PC-3 (cell line): Measurements from ENCODE around the gene AUTS2. TPM values are rescaled to one million over a fixed set of nuclear protein-coding genes. Genes with fewer than 3 reads are reported as not detected.

Experiments
- ATAC-seq: fragments of 200-7000 bp; cut with Tn5 transposase; 2 replicates; pipeline ENCODE4 v1.9.1; 2020; ENCODE audit warnings: mild to moderate bottlenecking, moderate library complexity
- BruUV-seq: library from RNA; stranded (reverse); fragments of 400-500 nt; replicated peaks from 2 replicates; lab custom pipeline; 2021; lab: Mats Ljungman, UMichigan
- CTCF ChIA-PET: fragments of 300-600 bp; sonication (Branson Sonifier 250); formaldehyde crosslinking; loops from one replicate; lab custom pipeline; 2022; ENCODE audit warnings: antibody characterized with exemption; lab: Charles Lee
- POLR2A ChIA-PET: fragments of 300-600 bp; sonication (Branson Sonifier 250); formaldehyde crosslinking; loops from one replicate; lab custom pipeline; 2022; ENCODE audit warnings: antibody characterized with exemption; ENCODE audit not compliant: unreplicated experiment; lab: Charles Lee
- DNase-seq: peaks from one replicate; pipeline ENCODE4 v3.0.0-alpha.2; 2015
- H2AFZ ChIP-seq: fragments of 300-600 bp; sonication (generic); 2 replicates; pipeline ENCODE4 v1.6.0; 2016; ENCODE audit warnings: antibody characterized with exemption, low read length
- H3F3A ChIP-seq: fragments of 300-600 bp; sonication (generic); one replicate; pipeline ENCODE4 v1.6.0; 2017; ENCODE audit warnings: antibody characterized with exemption, low read length, control low read depth, mild to moderate bottlenecking; ENCODE audit not compliant: unreplicated experiment
- H3K27ac ChIP-seq: fragments of 300-600 bp; sonication (generic); 2 replicates; pipeline ENCODE4 v1.5.1; 2016; ENCODE audit warnings: mild to moderate bottlenecking, low read length
- H3K27me3 ChIP-seq: fragments of 300-600 bp; sonication (generic); 2 replicates; pipeline ENCODE4 v1.6.1; 2016; ENCODE audit warnings: low read length, mixed read lengths
- H3K36me3 ChIP-seq: fragments of 300-600 bp; sonication (generic); 2 replicates; pipeline ENCODE4 v1.6.1; 2016; ENCODE audit warnings: low read depth, mixed run types, low read length, mixed read lengths
- H3K4me1 ChIP-seq: fragments of 300-600 bp; sonication (generic); 2 replicates; pipeline ENCODE4 v1.5.1; 2016; ENCODE audit warnings: low read length; ENCODE audit not compliant: insufficient read depth
- H3K4me2 ChIP-seq: fragments of 300-600 bp; sonication (generic); 2 replicates; pipeline ENCODE4 v1.6.0; 2016; ENCODE audit warnings: low read length
- H3K4me3 ChIP-seq: fragments of 300-600 bp; sonication (generic); 2 replicates; pipeline ENCODE4 v1.5.1; 2016; ENCODE audit warnings: mild to moderate bottlenecking, low read length, mixed read lengths
- H3K79me2 ChIP-seq: fragments of 300-600 bp; sonication (generic); 2 replicates; pipeline ENCODE4 v1.6.1; 2017; ENCODE audit warnings: low read length, mixed read lengths
- H3K9ac ChIP-seq: fragments of 300-600 bp; sonication (generic); 2 replicates; pipeline ENCODE4 v1.6.0; 2016; ENCODE audit warnings: mild to moderate bottlenecking, low read length
- H3K9me2 ChIP-seq: fragments of 300-600 bp; sonication (generic); replicated peaks from 2 replicates; pipeline ENCODE4 v1.6.1; 2016; ENCODE audit warnings: mixed run types, low read length, mixed read lengths
- H3K9me3 ChIP-seq: fragments of 300-600 bp; sonication (generic); 2 replicates; pipeline ENCODE4 v1.6.1; 2016; ENCODE audit warnings: low read length, mixed read lengths
- H4K20me1 ChIP-seq: fragments of 300-600 bp; sonication (generic); 2 replicates; pipeline ENCODE4 v1.6.1; 2016; ENCODE audit warnings: low read length, mixed read lengths
- EZH2 ChIP-seq: fragments of 300-600 bp; sonication (generic); IDR thresholded peaks from one replicate; pipeline ENCODE4 v1.6.1; 2017; ENCODE audit warnings: antibody characterized with exemption, mild to moderate bottlenecking, low read length; ENCODE audit not compliant: unreplicated experiment
- EZH2phosphoT487 ChIP-seq: fragments of 300-600 bp; sonication (generic); IDR thresholded peaks from 2 replicates; pipeline ENCODE4 v1.6.1; 2018; ENCODE audit warnings: mild to moderate bottlenecking, antibody characterized with exemption, low read length, borderline replicate concordance
- intact Hi-C: fragments of 100-400 bp; cut with micrococcal nuclease; formaldehyde crosslinking; loops from 2 replicates; pipeline ENCODE4 v1.9.0; 2023
- total RNA-seq: library from RNA; depleted of rRNA; stranded (reverse); fragments of >200 nt; gene quantifications from 2 replicates; pipeline ENCODE4 v1.2.3, GENCODE V29; 2014
- TF ChIP-seq, protein P1 (sequence below): fragments of 300-600 bp; sonication (generic); conservative IDR thresholded peaks from 2 replicates; pipeline ENCODE4 v1.5.1; 2017; ENCODE audit warnings: antibody characterized with exemption, low read depth, mild to moderate bottlenecking, low read length

Gene AUTS2
- total RNA-seq, 1 experiment from 2014 or later: not detected

GRCh38 chr7:70585071-70585470 is 986.8 kb downstream of the AUTS2 start:
- Histone ChIP-seq H3F3A (no peaks in the 10 kb centered on the region), H3K4me1 (no peaks in the 10 kb centered on the region), H2AFZ (no peak overlapping the region), H3K4me2 (no peak overlapping the region), H3K9me3 (no peaks in the 10 kb centered on the region), H3K9ac (no peak overlapping the region), H3K4me3 (no peak overlapping the region), H3K9me2 (no peaks in the 10 kb centered on the region), H3K79me2 (no peaks in the 10 kb centered on the region), H3K36me3 (no peaks in the 10 kb centered on the region), H4K20me1 (no peaks in the 10 kb centered on the region), H3K27ac (no peak overlapping the region), H3K27me3 (no peaks in the 10 kb centered on the region)
- ChIA-PET POLR2A (no interaction called here), CTCF (no interaction called here)
- BruUV-seq: no TSS peak
- ATAC-seq (no peak), DNase-seq (no peak)
- TF ChIP-seq EZH2 (no peak), EZH2phosphoT487 (no peak)
- TF ChIP-seq, protein P1, sequence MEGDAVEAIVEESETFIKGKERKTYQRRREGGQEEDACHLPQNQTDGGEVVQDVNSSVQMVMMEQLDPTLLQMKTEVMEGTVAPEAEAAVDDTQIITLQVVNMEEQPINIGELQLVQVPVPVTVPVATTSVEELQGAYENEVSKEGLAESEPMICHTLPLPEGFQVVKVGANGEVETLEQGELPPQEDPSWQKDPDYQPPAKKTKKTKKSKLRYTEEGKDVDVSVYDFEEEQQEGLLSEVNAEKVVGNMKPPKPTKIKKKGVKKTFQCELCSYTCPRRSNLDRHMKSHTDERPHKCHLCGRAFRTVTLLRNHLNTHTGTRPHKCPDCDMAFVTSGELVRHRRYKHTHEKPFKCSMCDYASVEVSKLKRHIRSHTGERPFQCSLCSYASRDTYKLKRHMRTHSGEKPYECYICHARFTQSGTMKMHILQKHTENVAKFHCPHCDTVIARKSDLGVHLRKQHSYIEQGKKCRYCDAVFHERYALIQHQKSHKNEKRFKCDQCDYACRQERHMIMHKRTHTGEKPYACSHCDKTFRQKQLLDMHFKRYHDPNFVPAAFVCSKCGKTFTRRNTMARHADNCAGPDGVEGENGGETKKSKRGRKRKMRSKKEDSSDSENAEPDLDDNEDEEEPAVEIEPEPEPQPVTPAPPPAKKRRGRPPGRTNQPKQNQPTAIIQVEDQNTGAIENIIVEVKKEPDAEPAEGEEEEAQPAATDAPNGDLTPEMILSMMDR: no peak
- intact Hi-C loops: no loop called here

DNA sequence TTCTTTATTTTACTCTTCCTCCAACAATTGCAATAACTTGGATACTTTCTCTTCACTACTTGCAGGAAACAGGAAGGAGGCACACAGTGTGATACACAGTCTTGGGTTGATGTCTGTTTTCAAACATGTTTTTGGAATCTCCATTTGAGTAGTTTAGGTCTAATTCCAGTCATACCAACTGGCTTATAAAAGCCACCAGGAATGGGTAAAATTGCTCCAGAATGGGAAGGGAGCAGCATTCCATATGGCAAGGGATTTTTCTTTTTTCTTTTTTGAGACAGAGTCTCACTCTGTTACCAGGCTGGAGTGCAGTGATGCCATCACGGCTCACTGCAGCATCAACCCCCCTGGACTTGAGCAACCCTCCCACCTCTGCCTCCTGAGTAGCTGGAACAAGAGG is 988.5 kb downstream of the AUTS2 start:
- TF ChIP-seq EZH2: no peak
- TF ChIP-seq, protein P1: no peak
- TF ChIP-seq EZH2phosphoT487: no peak
- H3K4me1 ChIP-seq: no peaks in the 10 kb centered on the region
- no peaks in the 10 kb centered on the region for H3K9me2 ChIP-seq
- POLR2A ChIA-PET: no interaction called here
- DNase-seq (no peak), ATAC-seq (no peak)
- H3K79me2 ChIP-seq: no peaks in the 10 kb centered on the region
- no TSS peak for BruUV-seq
- no peaks in the 10 kb centered on the region for H3K9me3 ChIP-seq
- no peaks in the 10 kb centered on the region for H3K27me3 ChIP-seq
- no peak overlapping the region for H3K4me2 ChIP-seq
- intact Hi-C loops: no loop called here
- CTCF ChIA-PET: no interaction called here
- H3K36me3 ChIP-seq: no peaks in the 10 kb centered on the region
- no peak overlapping the region for H3K9ac ChIP-seq
- no peak overlapping the region for H3K27ac ChIP-seq
- H2AFZ ChIP-seq: no peak overlapping the region
- H3K4me3 ChIP-seq: no peak overlapping the region
- no peaks in the 10 kb centered on the region for H4K20me1 ChIP-seq
- no peaks in the 10 kb centered on the region for H3F3A ChIP-seq

DNA sequence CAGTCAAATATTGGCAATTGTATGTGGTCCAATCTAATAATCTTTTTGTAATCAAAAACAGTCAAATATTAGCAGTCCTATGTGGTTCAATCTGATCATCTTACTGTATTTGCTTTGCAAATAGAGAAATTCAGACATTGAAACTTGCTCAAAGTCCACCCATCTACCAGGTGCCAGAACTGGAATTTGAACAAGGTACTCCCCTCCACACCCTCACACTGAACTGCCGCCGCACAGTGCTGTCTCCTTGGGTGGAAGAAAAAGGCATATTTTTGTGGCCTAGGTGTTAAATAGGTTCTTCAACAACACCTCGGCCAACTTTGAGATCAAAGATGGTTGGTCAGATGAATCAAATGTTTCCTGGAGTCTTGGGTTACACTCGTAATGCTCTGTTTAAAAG is 989.5 kb downstream of the AUTS2 start:
- BruUV-seq: no TSS peak
- no peak overlapping the region for H3K9ac ChIP-seq
- H3K79me2 ChIP-seq: no peaks in the 10 kb centered on the region
- H3K9me3 ChIP-seq: no peaks in the 10 kb centered on the region
- no peak overlapping the region for H3K27ac ChIP-seq
- TF ChIP-seq EZH2 (no peak), EZH2phosphoT487 (no peak)
- TF ChIP-seq, protein P1: no peak
- no peak overlapping the region for H3K4me3 ChIP-seq
- ATAC-seq (no peak), DNase-seq (no peak)
- ChIA-PET POLR2A (no interaction called here), CTCF (no interaction called here)
- no peaks in the 10 kb centered on the region for H3K9me2 ChIP-seq
- intact Hi-C loops: no loop called here
- H3K36me3 ChIP-seq: no peaks in the 10 kb centered on the region
- H3F3A ChIP-seq: no peaks in the 10 kb centered on the region
- H2AFZ ChIP-seq: no peak overlapping the region
- H3K4me1 ChIP-seq: no peaks in the 10 kb centered on the region
- H4K20me1 ChIP-seq: no peaks in the 10 kb centered on the region
- no peak overlapping the region for H3K4me2 ChIP-seq
- no peaks in the 10 kb centered on the region for H3K27me3 ChIP-seq
